ENCODE data around the gene SGSM1.

SGSM1 gene

GRCh38 chr22:24952837-24953383 lies 146.9 kb downstream of the SGSM1 start:
- DNase-seq = no peak

DNA sequence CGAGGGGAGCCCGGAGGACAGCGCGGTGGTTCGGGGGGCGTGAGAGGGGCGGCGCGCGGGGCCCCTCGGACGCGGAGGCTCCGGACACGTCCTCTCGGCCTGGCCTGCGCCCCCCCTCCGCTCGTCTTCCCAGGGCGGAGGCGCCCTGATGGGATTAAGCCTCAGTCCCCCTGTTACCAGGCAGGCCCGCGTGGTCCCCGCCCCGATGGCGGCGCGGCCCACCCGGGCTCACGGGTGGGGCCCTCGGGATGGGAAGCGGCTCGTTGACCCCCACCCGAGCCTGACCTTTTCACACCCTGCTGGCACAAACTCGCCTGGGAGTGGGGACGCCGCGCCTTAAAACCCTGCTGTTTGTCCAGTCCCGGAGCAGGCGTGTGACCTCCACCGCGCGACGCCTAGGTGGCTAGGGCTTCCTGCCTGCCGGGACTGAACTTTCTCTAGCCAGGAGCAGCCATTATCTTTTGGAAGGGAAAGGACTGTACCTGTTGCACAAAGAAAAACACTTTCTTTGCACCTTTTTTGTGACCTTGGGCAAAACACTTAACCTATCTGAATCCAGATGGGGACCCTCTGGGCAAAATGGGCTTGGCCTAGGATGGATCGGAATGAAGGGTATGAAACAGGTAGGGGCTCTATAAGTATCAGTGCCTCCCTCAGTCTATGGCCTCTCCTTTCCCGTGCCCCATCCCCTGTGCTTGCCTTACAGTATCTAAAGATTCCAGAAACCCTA lies 147.5 kb downstream of the SGSM1 start:
- no peak for DNase-seq

GRCh38 chr22:24954114-24954463 lies 148.1 kb downstream of the SGSM1 start:
- no peak for DNase-seq

GRCh38 chr22:24954856-24955255 lies 148.8 kb downstream of the SGSM1 start:
- no peak for DNase-seq

DNA sequence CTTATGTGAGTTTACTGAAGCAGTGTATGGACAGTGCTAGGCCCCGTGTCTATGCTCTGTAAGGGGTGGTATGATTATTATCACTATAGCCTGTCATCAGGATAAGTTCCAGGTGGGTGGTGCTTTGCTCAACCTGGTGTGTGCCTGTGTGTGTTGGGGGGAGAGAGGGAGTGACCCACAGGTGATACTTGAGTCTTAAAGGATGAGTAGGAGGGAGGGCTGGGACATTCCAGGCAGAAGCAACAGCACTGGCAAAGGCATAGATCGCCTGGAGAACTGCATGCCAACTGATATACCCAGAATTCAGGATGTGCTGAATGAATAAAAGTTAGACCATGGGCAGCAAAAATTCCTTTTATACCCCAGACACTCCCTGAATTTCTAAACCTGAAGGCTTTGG lies 151.0 kb downstream of the SGSM1 start:
- DNase-seq = no peak

GRCh38 chr22:24961217-24961844 lies 155.3 kb downstream of the SGSM1 start:
- DNase-seq = no peak

DNA sequence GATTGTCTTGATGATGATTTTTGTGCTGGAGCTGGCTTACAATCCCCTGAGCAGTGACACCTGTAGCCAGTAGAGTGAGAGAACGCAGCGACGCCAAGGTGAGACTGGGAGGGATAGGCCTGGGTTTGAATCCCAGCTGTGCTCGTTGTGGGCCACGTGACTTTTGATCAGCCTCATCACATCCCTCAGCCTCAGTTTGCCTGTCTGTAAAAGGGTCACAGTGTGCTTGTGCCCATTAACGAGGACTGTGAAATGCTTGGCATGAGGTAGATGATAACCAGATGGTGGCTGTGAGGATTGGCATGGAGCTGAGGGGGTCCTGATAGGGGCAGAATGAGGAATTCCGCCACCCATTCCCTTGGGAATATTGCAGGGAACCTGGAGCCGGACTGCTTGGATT lies 156.1 kb downstream of the SGSM1 start:
- no peak for DNase-seq

GRCh38 chr22:24962835-24963234 lies 156.8 kb downstream of the SGSM1 start:
- DNase-seq = no peak

DNA sequence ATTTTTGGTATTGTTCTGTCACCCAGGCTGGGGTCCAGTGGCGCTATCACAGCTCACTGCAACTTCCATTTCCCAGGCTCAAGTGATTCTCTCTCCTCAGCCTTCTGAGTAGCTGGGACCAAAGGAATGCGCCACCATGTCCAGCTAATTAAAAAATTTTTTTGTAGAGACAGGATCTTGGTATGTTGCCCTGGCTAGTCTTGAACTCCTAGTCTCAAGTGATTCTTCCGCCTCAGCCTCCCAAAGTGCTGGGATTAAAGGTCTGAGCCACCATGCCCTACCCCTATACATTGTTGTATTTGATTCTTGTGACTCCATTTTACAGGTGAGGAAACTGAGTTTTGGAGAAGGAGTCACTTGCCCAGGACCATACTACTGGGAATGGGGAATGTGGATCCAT lies 158.4 kb downstream of the SGSM1 start:
- no peak for DNase-seq

DNA sequence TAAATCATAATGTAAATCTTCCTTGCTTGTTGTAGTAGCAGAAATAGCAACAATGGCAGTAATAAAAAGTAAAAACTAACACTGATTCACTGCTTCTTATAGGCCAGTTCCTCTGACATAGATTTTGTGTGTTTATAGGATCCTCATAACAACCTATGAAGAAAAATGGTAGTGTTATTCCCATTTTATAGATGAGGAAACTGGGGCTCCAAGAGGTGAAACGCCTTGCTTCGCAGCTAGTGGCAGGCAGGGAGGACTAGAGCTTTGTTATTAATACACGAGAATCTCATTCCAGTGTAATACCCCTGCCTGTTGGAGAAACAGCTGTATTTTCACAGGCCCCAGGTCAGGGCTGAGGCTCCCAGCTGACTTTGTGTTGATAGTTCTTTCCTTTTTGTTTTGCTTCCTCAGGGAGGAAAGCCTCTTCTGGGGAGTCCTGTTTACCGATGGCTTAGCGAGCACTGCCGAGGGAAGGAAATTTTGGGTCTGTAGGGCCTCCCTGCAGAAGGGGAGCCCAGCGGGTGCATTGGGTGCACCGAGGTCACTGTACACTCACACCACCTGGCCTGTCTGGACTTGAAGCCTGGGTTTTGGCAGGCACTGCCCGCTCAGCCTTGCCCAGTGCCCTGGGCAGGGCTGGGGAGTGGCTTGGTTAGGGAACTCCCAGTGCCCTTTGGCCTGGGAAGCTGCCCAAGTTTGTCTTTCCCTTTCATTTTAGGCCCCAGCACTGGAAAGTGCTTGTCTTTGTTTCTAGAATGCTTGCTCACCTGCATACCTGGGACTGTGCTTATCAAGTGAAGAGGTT lies 160.0 kb downstream of the SGSM1 start:
- DNase-seq = no peak

DNA sequence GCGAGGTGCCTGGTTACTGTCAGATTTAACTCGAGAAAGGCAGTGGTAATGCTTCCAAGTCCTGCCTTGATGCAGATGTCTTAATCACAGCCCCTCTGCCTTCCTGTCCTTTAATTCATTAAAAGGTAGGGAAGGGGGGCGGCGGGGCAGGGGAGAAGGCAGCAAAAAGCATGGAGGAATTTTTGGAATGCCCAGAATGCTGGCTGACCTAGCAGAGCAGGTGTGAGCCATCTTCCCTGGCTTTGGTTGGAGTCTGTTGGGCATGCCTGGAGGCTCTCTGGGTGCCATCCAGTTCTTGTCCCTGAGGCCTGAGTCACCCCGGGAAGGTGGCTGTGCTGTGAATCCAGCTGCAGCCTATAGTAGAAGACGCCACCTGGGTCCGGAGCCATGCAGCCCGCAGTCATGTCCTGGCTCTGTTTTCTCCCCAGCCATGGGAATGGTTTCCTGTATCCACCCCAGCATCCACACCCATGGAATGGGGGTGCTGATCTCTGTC lies 162.1 kb downstream of the SGSM1 start:
- DNase-seq = no peak

- DNase-seq = no peak
Measured at GRCh38 chr22:24969560-24970301, 163.7 kb downstream of the SGSM1 start.

GRCh38 chr22:24972369-24972768 lies 166.4 kb downstream of the SGSM1 start:
- DNase-seq = no peak

- DNase-seq = no peak
Measured at GRCh38 chr22:24973872-24974271, 167.9 kb downstream of the SGSM1 start.

GRCh38 chr22:24975125-24975640 lies 169.2 kb downstream of the SGSM1 start:
- DNase-seq = no peak

GRCh38 chr22:24975813-24976341 lies 169.9 kb downstream of the SGSM1 start:
- no peak for DNase-seq

- no peak for DNase-seq
Measured at GRCh38 chr22:24976442-24977218, 170.6 kb downstream of the SGSM1 start.

Measured in stimulated activated CD4-positive, alpha-beta T cell treated with anti-CD3 and anti-CD28 coated beads, Interleukin-4, amount 100 ng/mL, for 1 hour (primary cell).